Hematopoietic multipotent progenitor cell treated with erythropoietin and hydrocortisone succinate and interleukin-3 and kit ligand, for 8 days (in vitro differentiated cells): ENCODE measurements around the gene OCA2.
"Not testable (repeated sequence)": the region's sequence is repeated elsewhere in the genome, so short reads cannot be mapped to it uniquely, and the experiment has no call there.

Experiments
- DNase-seq: peaks from one replicate; pipeline ENCODE4 v3.0.0-alpha.2; 2015

Gene OCA2

DNA sequence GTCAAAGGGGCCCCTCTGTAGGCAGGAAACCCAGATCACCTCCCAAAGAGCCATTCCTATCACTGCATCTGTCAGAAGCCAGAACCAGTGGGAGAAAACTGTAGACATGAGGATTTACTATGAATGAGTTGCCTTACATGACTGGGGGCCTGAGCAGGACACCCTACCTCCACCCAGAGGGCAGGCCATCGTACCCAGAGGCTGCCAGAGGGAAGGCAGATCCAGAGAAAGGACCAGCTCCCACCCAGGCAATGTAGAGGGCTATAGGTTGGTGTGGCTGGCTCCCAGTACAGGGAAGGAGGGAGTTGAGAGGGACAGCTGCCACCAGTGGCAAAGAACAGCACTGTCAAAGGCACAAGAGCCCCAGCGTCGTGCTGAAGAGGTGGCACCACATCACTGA is 233.2 kb downstream of the OCA2 start:
- no peak for DNase-seq

DNA sequence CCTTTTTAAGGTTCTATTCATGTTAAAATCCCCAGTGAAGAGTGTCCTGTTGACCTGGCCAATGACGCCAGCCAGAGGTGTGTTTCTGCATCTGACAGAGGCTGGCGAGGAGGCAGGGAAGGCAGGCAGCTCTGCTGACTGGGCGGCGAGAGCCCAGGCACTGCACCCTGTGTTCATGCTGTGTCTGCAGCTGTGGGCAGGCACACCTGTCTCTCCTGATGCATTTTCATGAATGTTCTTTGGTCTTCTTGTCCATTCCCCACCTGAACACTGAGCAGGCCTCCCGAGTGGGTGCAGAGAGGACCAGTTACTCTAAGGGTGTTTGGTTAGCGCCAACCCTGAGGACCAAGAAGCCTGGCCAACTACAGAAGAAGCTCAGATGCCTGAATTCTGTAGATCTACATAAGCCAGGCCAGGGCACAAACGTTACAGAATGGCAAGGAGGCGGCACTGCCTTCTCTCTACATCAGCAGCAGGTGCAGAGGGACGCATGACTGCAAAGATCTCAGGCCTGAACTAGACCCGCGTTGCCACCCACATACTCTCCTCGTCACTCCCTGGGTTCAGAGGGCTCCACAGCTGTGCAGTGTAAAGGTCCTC is 233.7 kb downstream of the OCA2 start:
- DNase-seq, result no peak

DNA sequence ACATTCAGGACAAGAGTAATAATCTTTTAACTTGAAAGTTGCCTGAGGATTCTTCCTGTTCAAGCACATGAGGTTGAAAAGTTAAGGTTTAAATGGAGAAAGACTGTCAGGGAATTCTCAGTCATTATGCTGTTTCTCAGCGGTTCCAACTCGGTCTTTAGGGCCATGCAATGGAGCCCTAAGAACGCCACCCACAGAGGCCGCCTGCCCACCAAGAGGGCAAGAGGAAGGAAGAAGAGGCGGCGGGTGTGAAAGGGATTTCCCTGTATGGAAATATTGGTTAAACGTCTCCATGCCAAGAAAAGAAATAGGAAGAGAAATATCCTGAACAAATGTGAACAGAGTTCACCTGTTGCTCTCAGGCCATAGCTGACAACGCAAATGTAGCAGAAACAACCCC is 234.4 kb downstream of the OCA2 start:
- DNase-seq, result no peak

DNA sequence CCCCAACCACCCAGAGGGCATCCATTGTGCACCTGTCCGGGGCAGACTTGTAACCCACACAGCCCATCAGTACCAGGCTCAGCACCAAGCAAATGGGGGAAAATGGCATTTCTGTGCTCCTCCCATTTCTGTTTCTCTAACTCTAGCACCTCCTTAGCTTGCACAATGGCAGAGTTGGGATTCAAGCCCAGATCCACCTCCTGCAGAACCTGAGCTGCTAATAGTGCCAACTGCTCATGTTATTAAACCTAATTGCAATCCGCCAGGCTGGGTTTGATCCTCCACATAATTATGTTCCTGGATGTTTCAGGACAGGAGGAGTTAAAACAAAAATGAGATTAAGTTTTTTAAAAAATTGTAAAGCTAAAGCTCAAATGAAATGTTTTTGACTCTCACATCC is 235.0 kb downstream of the OCA2 start:
- DNase-seq, result no peak

GRCh38 chr15:27863000-27863399 is 236.1 kb downstream of the OCA2 start:
- DNase-seq, result no peak

- no peak for DNase-seq
Observed at GRCh38 chr15:27861171-27861570, 237.9 kb downstream of the OCA2 start.

DNA sequence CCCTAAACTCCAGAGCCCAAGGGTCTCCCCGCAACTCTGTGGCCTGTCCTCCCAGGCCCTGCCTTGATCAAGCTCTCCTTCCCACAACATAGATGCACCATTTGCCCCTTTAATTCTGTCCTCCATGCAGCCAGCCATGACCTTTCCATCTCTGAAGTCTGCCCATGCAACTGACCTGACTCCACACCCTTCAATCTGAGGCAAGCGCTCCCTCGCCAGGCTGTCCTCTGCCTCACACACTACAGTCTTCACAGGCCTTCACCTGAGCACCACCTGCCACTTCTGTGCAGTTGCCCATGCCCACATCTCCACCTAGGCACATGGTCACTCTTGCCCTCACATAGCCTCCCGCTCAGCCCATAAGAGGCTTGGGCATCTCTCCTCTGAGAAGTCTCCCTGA is 244.0 kb downstream of the OCA2 start:
- DNase-seq, result no peak

- DNase-seq, result no peak
Observed at GRCh38 chr15:27854601-27855000, 244.5 kb downstream of the OCA2 start.

DNA sequence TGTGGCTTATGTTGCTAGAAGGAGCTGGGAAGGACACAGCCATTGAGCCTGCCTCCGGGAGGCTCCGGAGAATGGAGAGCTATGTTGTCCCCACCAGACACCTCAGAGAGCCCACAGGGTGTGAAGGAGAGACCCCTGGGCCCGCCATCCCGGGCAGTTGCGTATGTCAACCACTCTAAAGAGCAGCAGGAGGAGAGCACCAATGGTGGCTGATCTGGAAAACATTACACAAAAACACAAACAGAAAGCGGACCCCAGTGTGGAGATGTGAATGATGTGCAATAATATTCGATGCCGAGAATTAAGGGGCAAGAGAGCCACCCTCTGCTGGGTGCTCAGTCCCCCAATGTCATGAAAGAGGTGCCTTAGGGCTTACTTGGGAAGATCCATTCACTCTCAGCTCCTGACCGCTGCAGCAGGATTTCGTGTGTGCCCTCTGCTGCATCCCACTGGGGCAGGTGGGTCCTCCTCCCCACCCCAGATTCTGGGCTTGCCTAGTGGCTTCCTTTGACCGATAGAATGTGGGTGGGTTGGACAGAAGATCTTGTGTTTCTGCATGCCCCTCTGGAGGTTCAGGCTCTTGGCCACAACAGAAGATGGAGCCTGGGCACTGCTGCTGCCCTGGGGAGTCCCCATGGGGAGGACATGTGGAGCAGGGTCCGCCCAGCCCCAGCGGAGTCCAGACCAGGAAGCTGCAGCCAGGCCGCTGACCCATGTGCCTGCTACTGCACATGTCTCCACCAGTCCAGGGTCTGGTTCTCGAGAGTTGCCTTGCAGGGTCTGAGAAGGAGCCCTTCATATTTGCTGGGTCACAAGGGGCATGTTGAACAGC is 245.3 kb downstream of the OCA2 start:
- no peak for DNase-seq

DNA sequence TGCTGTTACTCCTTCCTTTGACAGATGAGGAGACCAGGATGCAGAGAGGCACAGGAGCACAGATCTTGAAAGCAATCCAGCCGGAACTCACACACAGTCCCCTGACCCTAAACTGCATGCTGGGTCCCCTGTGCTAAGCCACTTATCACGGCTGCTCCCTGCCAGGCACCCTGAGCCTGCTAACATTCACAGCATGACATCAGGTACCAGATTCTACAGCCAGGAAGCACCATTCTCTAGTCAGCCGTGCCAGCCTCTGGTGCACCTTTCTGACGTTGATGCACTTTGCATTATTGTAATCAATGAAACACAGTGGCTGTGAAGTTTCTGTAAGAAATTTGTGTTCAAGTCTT is 247.3 kb downstream of the OCA2 start:
- DNase-seq, result no peak

DNA sequence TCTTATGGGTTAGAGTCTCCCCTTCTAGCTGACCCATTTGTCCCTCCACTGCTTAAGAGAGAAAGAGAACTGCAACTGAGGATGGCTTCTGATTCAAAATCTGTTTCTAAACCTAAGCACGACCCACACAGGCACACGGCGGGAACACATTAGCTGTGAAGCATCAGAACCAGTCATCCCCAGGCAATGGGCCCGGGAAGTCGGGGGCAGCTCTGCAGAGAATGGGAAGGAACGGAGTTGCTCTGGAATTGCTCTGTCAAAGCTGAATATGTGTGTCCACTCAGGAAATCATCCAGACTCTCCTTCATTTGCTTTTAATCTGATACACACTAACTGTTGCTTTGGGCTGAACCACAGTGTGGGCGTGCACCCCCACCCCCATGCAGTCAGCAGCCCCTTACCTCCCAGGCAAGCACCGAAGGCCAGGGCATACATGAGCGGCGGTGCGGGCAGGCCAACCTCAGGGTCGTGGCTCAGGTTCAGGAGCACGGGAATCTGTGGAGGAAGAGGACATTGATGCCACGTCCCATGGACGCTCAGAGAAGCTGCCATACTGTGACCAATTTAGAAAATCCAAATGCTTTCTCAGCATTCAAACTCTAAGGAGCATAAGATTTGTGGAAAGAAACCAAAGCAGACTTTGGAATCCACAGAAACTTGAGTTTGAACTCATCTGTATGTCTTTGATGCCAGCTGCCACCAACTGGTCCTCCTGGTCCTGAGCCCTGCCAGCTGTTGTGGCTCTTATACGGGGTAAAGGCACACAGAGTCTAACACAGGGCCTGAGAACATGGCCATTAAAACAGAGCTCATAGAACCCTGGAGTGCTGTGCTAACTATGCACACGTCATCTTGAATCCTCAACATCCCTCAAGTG is 247.9 kb downstream of the OCA2 start:
- no peak for DNase-seq

GRCh38 chr15:27850050-27850449 is 249.1 kb downstream of the OCA2 start:
- DNase-seq, result no peak

- DNase-seq, result not testable (repeated sequence)
Observed at GRCh38 chr15:27848936-27849335, 250.2 kb downstream of the OCA2 start.

- DNase-seq, result no peak
Observed at GRCh38 chr15:27847775-27848710, 251.1 kb downstream of the OCA2 start.

DNA sequence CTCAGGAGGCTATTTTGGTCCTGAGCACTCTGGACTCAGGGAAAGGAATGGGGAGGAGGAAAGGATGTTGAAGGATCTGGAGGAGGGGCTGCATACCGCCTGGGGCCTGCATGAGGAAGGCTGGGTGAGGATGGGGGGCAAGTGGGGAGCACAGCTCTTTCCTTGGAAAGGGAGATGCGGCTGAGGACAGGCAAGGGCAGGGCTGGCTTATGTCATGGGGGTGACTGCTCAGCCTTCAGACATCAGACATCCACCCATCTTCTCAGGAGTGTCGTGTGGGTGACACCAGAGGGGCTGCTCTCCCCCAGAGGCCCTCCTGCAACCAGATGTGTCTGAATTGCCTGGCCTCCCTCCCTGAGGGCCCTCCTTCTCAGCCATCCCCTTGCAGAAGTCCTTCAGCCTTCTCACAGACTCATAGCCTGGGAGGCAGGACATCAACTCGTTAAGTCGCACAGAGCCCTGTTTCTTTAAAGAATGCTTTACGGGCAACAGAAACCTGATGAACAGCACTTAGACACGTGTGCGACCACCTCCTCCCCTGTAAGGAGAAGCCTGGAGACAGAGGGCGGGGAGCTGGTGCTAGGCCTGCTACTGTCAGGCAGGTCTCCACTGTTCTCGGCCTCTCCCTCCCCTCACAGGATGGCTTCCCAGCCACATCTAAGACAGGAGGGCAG is 252.3 kb downstream of the OCA2 start:
- no peak for DNase-seq

DNA sequence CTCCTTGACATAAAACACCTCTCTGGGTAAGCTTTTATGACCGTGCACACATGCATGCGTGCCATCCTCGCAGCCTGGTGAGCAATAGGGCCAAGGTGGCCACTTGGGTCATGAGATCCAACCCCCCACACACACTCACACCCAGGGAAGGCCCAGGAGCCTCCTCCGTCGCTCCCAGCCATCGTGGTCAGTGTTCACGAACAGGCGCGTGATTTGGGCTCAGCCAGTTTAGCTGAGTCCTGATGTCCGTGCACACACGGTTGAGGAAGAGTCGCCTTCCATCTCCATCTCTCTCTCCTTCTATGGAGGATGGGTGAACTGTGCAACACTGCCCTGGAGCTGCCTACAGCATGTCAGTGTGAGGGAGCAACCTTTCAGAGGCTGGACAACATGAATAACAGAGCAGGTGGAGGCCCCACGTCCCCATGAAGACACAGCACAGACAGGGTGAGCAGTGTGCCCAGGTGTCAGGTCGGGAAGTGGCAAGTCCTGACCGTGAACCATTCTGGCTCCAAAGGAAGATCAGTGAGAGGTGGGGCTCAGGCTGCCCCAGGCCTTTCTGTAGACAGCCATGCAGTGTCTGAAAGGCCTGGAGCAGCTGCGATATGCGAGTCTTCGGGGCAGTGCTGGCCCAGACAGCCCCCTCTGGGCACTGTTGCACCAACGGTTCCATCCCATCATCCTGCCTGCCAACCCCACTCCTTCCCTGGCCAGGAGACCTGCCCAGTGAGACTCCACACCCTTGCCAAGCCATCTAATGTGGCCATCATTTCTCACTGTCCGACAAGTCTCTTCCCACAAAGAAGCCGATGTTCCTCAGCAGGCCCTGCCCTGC is 253.4 kb downstream of the OCA2 start:
- DNase-seq, result no peak

GRCh38 chr15:27844018-27844666 is 255.0 kb downstream of the OCA2 start:
- no peak for DNase-seq

- DNase-seq, result no peak
Observed at GRCh38 chr15:27843146-27843545, 256.0 kb downstream of the OCA2 start.

GRCh38 chr15:27842526-27842925 is 256.6 kb downstream of the OCA2 start:
- DNase-seq, result no peak

- DNase-seq, result no peak
Observed at GRCh38 chr15:27835233-27835939, 263.7 kb downstream of the OCA2 start.
